SJSA1 (cell line): ENCODE measurements around the gene ESRRB. TPM values are rescaled to one million over a fixed set of nuclear protein-coding genes. Genes with fewer than 3 reads are reported as not detected.

Experiments used
- DNase-seq, 2 experiments: peaks; one replicate each; pipeline ENCODE4 v3.0.0-alpha.2; 2015 to 2020; ENCODE audit warnings: low spot score in 2 of 2, low read depth in 1 of 2
- H3K27ac ChIP-seq: fragments of 250-450 bp; sonication (Bioruptor Pico); 2 replicates; pipeline ENCODE4 v1.5.1; 2020; ENCODE audit warnings: mild to moderate bottlenecking, moderate library complexity
- H3K27me3 ChIP-seq: fragments of 250-450 bp; sonication (Bioruptor Pico); replicated peaks from 2 replicates; pipeline ENCODE4 v1.5.1; 2020; ENCODE audit warnings: mild to moderate bottlenecking, moderate library complexity
- H3K36me3 ChIP-seq: fragments of 250-450 bp; sonication (Bioruptor Pico); 2 replicates; pipeline ENCODE4 v1.5.1; 2020; ENCODE audit warnings: mild to moderate bottlenecking
- H3K4me1 ChIP-seq: fragments of 250-450 bp; sonication (Bioruptor Pico); replicated peaks from 2 replicates; pipeline ENCODE4 v1.6.1; 2021; ENCODE audit warnings: mild to moderate bottlenecking
- H3K4me3 ChIP-seq: fragments of 250-450 bp; sonication (Bioruptor Pico); 2 replicates; pipeline ENCODE4 v1.5.1; 2020; ENCODE audit warnings: mild to moderate bottlenecking
- H3K9me3 ChIP-seq: fragments of 250-450 bp; sonication (Bioruptor Pico); replicated peaks from 2 replicates; pipeline ENCODE4 v1.5.1; 2020; ENCODE audit warnings: mild to moderate bottlenecking
- total RNA-seq: library from RNA; depleted of rRNA; stranded (reverse); fragments of >200 nt; shearing (Covaris generic); gene quantifications from 2 replicates; pipeline ENCODE4 v1.2.3, GENCODE V29; 2014

ESRRB gene
- total RNA-seq, 1 experiment from 2014 or later = 0.03 TPM

- no peaks in the 10 kb centered on the region for H3K4me1 ChIP-seq
These were observed 29.7 kb downstream of the ESRRB start for GRCh38 chr14:76405627-76406026.

DNA sequence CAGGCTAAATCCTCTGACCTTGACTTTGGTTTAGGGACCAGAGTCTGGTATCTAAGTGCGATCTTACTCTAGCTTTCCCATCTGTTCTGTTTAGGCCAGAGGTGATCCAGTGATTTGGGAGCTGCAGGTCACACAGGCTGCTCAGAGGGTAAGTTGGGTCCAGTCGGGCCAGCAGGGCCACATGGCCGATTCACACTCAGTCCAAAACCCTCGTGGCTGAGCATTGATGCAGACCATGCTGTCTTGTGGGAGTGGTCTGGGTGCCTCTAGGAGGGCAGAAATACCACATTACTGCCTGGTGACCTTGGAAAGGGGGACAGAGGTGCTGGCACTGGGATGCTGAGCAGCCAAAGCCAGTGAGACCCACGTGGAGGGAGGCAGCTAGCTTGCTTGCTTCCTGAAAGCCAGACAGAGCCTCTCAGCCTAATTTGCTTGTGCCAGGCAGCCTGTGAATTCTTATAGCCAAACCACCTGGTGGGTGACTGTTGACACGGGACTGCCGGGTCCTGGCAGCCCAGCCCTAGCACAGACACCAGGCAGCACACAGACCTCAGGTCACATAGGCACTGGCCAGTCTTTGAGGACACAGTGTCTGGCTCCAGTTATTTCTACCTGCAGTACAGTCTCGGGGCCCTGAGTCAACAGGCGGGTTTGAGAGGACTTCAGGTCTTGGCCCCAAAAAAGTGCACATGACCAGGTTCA lies 31.7 kb downstream of the ESRRB start:
- Histone ChIP-seq H3K36me3 (no peaks in the 10 kb centered on the region), H3K27ac (no peak overlapping the region), H3K4me1 (no peaks in the 10 kb centered on the region), H3K9me3 (no peaks in the 10 kb centered on the region), H3K27me3 (0 out of 2 replicates have a peak, but pooled peaks cover 6% of the 10 kb centered on the region), H3K4me3 (no peak overlapping the region)
- no peak for DNase-seq

More at GRCh38 chr14:76405627-76406026, 29.7 kb downstream of the ESRRB start:
- Histone ChIP-seq H3K36me3 (no peaks in the 10 kb centered on the region), H3K9me3 (no peaks in the 10 kb centered on the region), H3K27ac (no peak overlapping the region), H3K4me3 (no peak overlapping the region), H3K27me3 (0 out of 2 replicates have a peak, but pooled peaks cover 6% of the 10 kb centered on the region)
- DNase-seq = no peak

DNA sequence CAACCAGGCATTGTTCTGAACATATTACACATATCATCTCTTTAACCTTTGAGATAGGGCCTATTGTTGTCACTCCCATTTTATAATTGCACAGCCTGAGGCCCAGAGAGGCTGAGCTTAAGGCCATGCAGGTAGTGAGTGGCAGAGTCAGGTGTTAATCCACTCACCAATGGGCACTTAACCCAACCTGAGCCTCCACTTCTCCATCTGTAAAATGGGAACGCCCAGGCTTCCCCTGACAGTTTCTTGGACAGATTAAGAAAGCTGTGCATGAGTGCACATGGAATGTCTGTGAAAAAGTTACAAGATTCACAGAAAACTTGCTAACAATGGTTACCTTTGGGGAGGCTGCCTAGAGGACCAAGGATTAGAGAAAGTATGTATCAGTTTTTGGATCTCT lies 32.9 kb downstream of the ESRRB start:
- no peaks in the 10 kb centered on the region for H3K4me1 ChIP-seq
- no peak overlapping the region for H3K4me3 ChIP-seq
- no peak overlapping the region for H3K27ac ChIP-seq
- no peaks in the 10 kb centered on the region for H3K9me3 ChIP-seq
- DNase-seq = no peak
- H3K27me3 ChIP-seq = 0 out of 2 replicates have a peak, but pooled peaks cover 8% of the 10 kb centered on the region
- H3K36me3 ChIP-seq = no peaks in the 10 kb centered on the region

DNA sequence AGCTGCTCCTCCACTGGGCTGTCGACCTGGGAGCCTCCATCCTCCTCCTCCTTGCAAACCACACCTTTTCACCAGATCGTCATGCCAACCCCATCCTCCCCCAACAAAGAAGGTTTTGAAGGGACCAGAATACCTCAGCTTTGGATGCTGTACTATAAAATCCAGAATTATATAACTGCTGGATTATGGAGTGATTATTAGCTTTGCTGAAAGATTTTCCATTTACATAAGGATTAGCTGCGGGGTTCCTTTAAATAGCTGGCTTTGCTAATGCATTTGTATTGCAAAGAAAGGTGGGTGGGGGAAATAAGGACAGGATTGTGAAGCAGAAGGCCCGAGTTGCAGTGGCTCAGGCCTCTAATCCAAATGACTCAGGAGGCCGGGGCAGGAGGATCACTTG lies 36.6 kb downstream of the ESRRB start:
- Histone ChIP-seq H3K36me3 (no peaks in the 10 kb centered on the region), H3K4me1 (no peaks in the 10 kb centered on the region), H3K4me3 (no peak overlapping the region), H3K27me3 (0 out of 2 replicates have a peak, but pooled peaks cover 13% of the 10 kb centered on the region), H3K9me3 (no peaks in the 10 kb centered on the region), H3K27ac (no peak overlapping the region)
- DNase-seq = no peak

DNA sequence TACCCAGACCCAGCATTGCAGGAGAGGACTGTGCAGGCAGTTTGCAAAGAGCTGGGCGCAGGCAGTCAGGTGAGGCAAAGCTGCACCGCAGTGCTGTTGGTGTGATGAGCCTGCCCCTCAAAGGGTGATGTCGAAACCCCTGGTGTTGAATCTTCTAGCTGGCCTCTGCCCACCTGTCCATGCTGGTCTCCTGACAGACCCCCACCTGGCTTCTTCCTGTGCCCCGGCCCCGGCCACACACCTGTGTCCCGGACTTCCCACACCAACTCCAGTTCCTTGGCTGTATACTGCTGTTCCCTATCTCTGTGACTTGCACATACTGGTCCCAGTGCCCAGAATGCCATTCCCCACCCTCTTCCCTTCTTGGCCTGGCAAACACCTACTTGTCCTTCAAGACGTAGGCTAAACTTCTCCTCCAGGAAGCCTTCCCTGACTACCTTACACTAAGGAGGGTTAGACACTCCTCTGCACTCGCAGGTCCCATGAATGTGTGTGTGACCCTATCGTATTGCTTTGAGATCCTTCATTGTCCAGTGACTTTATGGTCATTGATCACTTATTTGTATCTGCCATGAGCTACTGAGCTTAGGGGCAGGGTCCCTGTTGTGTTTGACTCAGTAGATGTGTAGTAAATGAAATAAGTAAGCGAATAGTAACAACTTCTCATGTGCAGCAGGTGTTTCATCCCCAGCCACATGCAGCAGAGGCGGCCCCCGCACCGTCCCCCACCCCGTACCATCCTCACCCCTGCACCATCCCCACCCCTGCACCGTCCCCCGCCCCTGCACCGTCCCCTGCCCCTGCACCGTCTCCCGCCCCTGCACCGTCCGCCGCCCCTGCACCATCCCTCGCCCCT lies 37.4 kb downstream of the ESRRB start:
- Histone ChIP-seq H3K4me1 (no peaks in the 10 kb centered on the region), H3K4me3 (no peak overlapping the region), H3K9me3 (no peaks in the 10 kb centered on the region), H3K27me3 (0 out of 2 replicates have a peak, but pooled peaks cover 13% of the 10 kb centered on the region), H3K36me3 (no peaks in the 10 kb centered on the region), H3K27ac (no peak overlapping the region)
- DNase-seq = no peak

- H3K9me3 ChIP-seq = no peaks in the 10 kb centered on the region
- H3K4me3 ChIP-seq = no peak overlapping the region
- 0 out of 2 replicates have a peak, but pooled peaks cover 13% of the 10 kb centered on the region for H3K27me3 ChIP-seq
- H3K4me1 ChIP-seq = no peaks in the 10 kb centered on the region
- DNase-seq = no peak
- no peaks in the 10 kb centered on the region for H3K36me3 ChIP-seq
- H3K27ac ChIP-seq = no peak overlapping the region
These were observed 38.1 kb downstream of the ESRRB start for GRCh38 chr14:76413962-76414600.

DNA sequence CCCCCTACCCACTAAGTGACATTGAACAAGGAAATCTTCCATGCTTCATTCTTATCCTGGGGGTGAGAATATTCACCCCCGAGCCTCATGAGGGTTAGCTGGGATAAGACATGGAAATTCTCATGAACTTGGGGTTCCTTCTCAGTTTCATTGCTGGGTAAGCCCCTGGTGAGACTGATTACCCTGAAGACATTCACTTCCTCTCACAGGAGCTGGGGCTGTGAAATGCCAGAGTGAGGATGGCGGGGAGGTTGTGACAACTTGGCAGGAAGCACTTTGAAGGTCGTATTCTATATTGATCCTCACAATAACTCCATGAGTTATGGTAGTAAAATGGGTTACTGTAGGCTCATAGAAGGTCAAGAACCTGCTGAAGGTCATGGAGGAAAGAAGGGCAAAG lies 43.5 kb downstream of the ESRRB start:
- H3K27me3 ChIP-seq = 0 out of 2 replicates have a peak, but pooled peaks cover 8% of the 10 kb centered on the region
- no peaks in the 10 kb centered on the region for H3K9me3 ChIP-seq
- H3K4me1 ChIP-seq = no peaks in the 10 kb centered on the region
- H3K36me3 ChIP-seq = no peaks in the 10 kb centered on the region
- H3K4me3 ChIP-seq = no peak overlapping the region
- no peak for DNase-seq
- no peak overlapping the region for H3K27ac ChIP-seq

DNA sequence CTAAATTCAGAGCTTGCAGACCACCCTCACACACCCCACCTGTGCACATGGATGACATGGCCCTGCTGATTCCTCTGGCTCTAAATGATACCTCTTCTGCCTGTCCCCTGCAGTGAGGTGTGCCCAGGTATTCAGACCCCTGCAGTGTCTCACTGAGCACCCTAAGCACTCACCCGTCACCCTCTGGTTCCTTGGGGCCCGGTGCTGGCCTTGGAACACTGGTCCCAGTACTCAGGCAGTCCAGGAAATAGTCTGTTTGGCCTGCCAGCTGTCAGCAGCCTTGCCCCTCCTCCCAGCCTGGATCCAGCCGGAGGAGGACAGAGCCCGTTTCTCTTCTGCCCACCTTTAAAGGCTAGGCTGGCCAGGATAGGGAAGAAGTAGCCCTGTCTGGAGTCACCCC lies 44.9 kb downstream of the ESRRB start:
- Histone ChIP-seq H3K9me3 (no peaks in the 10 kb centered on the region), H3K36me3 (no peaks in the 10 kb centered on the region), H3K4me1 (no peaks in the 10 kb centered on the region), H3K4me3 (no peak overlapping the region), H3K27me3 (no peaks in the 10 kb centered on the region), H3K27ac (no peak overlapping the region)
- no peak for DNase-seq

DNA sequence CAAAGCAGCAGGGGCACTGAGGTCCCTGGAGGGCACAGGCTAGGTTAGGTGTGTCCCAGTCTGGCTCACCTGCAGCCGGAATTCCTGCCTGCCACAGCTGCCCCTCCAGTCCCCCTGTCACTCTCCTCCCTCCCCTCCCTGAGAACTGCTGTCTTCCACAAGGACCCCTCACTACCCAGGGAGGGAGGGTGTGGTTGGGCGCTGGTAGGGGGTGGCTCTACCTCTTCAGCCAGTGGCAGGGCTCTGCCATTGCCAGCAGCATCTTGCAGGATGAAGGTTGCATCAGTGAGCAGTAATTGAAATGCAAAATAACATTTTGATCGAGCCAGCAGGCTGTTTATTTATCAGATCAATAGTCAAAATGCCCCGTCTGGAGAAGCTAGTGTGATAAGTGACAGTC lies 45.7 kb downstream of the ESRRB start:
- no peak for DNase-seq
- H3K4me1 ChIP-seq = no peaks in the 10 kb centered on the region
- H3K27me3 ChIP-seq = no peaks in the 10 kb centered on the region
- no peaks in the 10 kb centered on the region for H3K9me3 ChIP-seq
- H3K36me3 ChIP-seq = no peaks in the 10 kb centered on the region
- no peak overlapping the region for H3K27ac ChIP-seq
- no peak overlapping the region for H3K4me3 ChIP-seq

- no peak for DNase-seq
- no peaks in the 10 kb centered on the region for H3K27me3 ChIP-seq
- no peak overlapping the region for H3K4me3 ChIP-seq
These were observed 46.7 kb downstream of the ESRRB start for GRCh38 chr14:76422662-76423061.

DNA sequence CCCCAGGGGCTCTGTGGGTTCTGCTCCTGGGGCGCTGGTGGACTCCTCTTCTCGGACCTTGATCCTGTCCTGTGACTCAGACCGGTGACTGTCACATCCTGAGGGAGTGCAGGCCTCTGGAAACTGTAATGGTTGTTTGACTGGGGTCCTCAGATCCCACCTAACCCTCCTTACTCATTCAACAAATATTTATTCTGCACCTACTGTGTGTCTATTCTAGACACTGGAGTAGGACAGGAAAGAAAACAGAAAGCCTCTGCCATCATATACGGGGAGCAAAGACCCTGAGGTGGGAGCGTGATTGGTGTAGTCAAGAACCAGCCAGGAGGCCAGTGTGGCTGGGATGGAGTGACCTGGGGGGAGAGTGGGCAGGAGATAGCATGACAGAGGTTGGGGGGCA lies 47.6 kb downstream of the ESRRB start:
- Histone ChIP-seq H3K36me3 (no peaks in the 10 kb centered on the region), H3K4me1 (no peaks in the 10 kb centered on the region), H3K9me3 (no peaks in the 10 kb centered on the region), H3K4me3 (no peak overlapping the region), H3K27me3 (no peaks in the 10 kb centered on the region), H3K27ac (no peak overlapping the region)
- no peak for DNase-seq

More at GRCh38 chr14:76422662-76423061, 46.7 kb downstream of the ESRRB start:
- Histone ChIP-seq H3K4me1 (no peaks in the 10 kb centered on the region), H3K9me3 (no peaks in the 10 kb centered on the region), H3K36me3 (no peaks in the 10 kb centered on the region), H3K27ac (no peak overlapping the region)

DNA sequence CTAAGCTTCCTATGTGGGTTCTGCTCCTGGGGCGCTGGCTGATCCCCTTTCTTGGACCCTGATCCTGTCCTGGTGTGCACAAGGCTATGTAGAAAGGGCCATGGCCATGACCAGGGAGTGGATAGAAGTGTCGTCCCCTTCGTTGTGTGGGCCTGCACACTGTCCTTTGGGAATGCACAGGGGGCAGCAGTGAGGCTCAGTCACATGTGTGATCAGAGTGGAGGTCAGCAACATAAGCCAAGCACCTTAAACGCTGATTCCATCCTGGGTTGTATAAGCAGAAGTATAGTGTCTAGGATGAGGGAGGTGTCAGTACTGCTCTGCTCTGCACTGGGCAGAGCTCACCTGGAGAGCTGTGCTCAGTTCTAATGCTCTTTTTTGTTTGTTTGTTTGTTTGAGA lies 48.4 kb downstream of the ESRRB start:
- DNase-seq = no peak

GRCh38 chr14:76426161-76426696 lies 50.3 kb downstream of the ESRRB start:
- Histone ChIP-seq H3K27ac (no peak overlapping the region), H3K36me3 (no peaks in the 10 kb centered on the region), H3K9me3 (no peaks in the 10 kb centered on the region), H3K27me3 (no peaks in the 10 kb centered on the region), H3K4me3 (no peak overlapping the region), H3K4me1 (no peaks in the 10 kb centered on the region)
- no peak for DNase-seq

More for the DNA sequence above, 48.4 kb downstream of the ESRRB start:
- no peaks in the 10 kb centered on the region for H3K4me1 ChIP-seq
- no peak overlapping the region for H3K27ac ChIP-seq
- no peaks in the 10 kb centered on the region for H3K36me3 ChIP-seq
- H3K27me3 ChIP-seq = no peaks in the 10 kb centered on the region
- no peak overlapping the region for H3K4me3 ChIP-seq
- no peaks in the 10 kb centered on the region for H3K9me3 ChIP-seq
